Activated T-cell treated with anti-CD3 and anti-CD28 coated beads for 48 hours (primary cell): Measurements from ENCODE around the gene CCDC110.

Experiments used
- DNase-seq: peaks from one replicate; pipeline ENCODE4 v3.0.0-alpha.2; 2020; ENCODE audit warnings: low read depth

The CCDC110 gene

GRCh38 chr4:185472103-185472542 lies 590 bp upstream of the CCDC110 start:
- no peak for DNase-seq

GRCh38 chr4:185470501-185471195 lies 885 bp downstream of the CCDC110 start:
- no peak for DNase-seq

- DNase-seq: no peak
Observed at GRCh38 chr4:185469580-185470154, 1.9 kb downstream of the CCDC110 start.

GRCh38 chr4:185468999-185469398 lies 2.5 kb downstream of the CCDC110 start:
- DNase-seq: no peak

GRCh38 chr4:185467991-185468390 lies 3.5 kb downstream of the CCDC110 start:
- DNase-seq: no peak

GRCh38 chr4:185467101-185467500 lies 4.4 kb downstream of the CCDC110 start:
- no peak for DNase-seq

- no peak for DNase-seq
Observed at GRCh38 chr4:185465707-185466106, 5.8 kb downstream of the CCDC110 start.

GRCh38 chr4:185464887-185465286 lies 6.6 kb downstream of the CCDC110 start:
- DNase-seq: no peak

GRCh38 chr4:185464183-185464582 lies 7.3 kb downstream of the CCDC110 start:
- DNase-seq: no peak

- DNase-seq: no peak
Observed at GRCh38 chr4:185463541-185463940, 8.0 kb downstream of the CCDC110 start.

GRCh38 chr4:185461565-185461964 lies 10.0 kb downstream of the CCDC110 start:
- DNase-seq: no peak

- no peak for DNase-seq
Observed at GRCh38 chr4:185457136-185457535, 14.4 kb downstream of the CCDC110 start.

- DNase-seq: no peak
Observed at GRCh38 chr4:185456131-185456530, 15.4 kb downstream of the CCDC110 start.

GRCh38 chr4:185445209-185445608 lies 26.3 kb downstream of the CCDC110 start:
- no peak for DNase-seq

- DNase-seq: no peak
Observed at GRCh38 chr4:185441479-185441878, 30.1 kb downstream of the CCDC110 start.

- no peak for DNase-seq
Observed at GRCh38 chr4:185437809-185438208, 33.7 kb downstream of the CCDC110 start.

- no peak for DNase-seq
Observed at GRCh38 chr4:185435466-185435865, 36.1 kb downstream of the CCDC110 start.

GRCh38 chr4:185429660-185430059 lies 41.9 kb downstream of the CCDC110 start:
- no peak for DNase-seq

GRCh38 chr4:185426960-185427688 lies 44.4 kb downstream of the CCDC110 start:
- no peak for DNase-seq

- peak; percentile 78 for DNase-seq
Observed at GRCh38 chr4:185425647-185426352, 45.7 kb downstream of the CCDC110 start, which contains the start of gene UFSP2. UFSP2 (minus strand) TSS chr4:185425964; CDS start chr4:185425868, 96 bp downstream.

GRCh38 chr4:185424905-185425646 lies 46.5 kb downstream of the CCDC110 start:
- no peak for DNase-seq
